ENCODE measurements around the gene SLC13A4.

The SLC13A4 gene

GRCh38 chr7:135647755-135648154, 80.2 kb downstream of the SLC13A4 start:
- Histone ChIP-seq H3K4me3 (ENCODE audit: low read depth in 1 of 2, low read length in 2 of 2) (no peak overlapping the region), H3K79me2 (ENCODE audit: insufficient read depth, low read length) (no peaks in the 10 kb centered on the region), H3K27me3 (ENCODE audit: insufficient read depth, low read length, poor library complexity) (no peaks in the 10 kb centered on the region), H3K9ac (ENCODE audit: low read depth, low read length) (no peak overlapping the region), H3K9me3 (ENCODE audit: insufficient read depth, low read length, severe bottlenecking) (no peaks in the 10 kb centered on the region), H2AFZ (ENCODE audit: low read depth, low read length) (no peak overlapping the region), H4K20me1 (ENCODE audit: insufficient read depth, low read length) (no peaks in the 10 kb centered on the region; the same call in 1 of the 2 replicates), H3K36me3 (ENCODE audit: insufficient read depth, low read length) (peaks cover 75% of the 10 kb centered on the region), H3K4me1 (ENCODE audit: insufficient read depth, low read length) (no peaks in the 10 kb centered on the region), H3K27ac (ENCODE audit: low read length) (no peak overlapping the region), H3K4me2 (ENCODE audit: insufficient read depth, low read length) (no peak overlapping the region)
- ATAC-seq (ENCODE audit: insufficient read depth, low read depth) = no peak
- no peak for TF ChIP-seq EZH2 (IDR thresholded peaks at IDR 0.05; ENCODE audit: borderline replicate concordance, low read depth, low read length, severe bottlenecking)
- no peak for TF ChIP-seq CTCF (IDR thresholded peaks at IDR 0.05; ENCODE audit: borderline replicate concordance, extremely low read depth, low read length, poor library complexity, severe bottlenecking)
- DNase-seq = no peak

GRCh38 chr7:135645296-135645904, 82.6 kb downstream of the SLC13A4 start:
- peaks cover 91% of the 10 kb centered on the region for H3K36me3 ChIP-seq (ENCODE audit: insufficient read depth, low read length)
- peak; percentile 37 for DNase-seq
- ATAC-seq (ENCODE audit: insufficient read depth, low read depth) = peak; percentile 82

GRCh38 chr7:135644729-135645128, 83.3 kb downstream of the SLC13A4 start:
- H3K4me3 ChIP-seq (ENCODE audit: low read depth in 1 of 2, low read length in 2 of 2) = no peak overlapping the region
- no peak overlapping the region for H3K9ac ChIP-seq (ENCODE audit: low read depth, low read length)
- H4K20me1 ChIP-seq (ENCODE audit: insufficient read depth, low read length) = no peaks in the 10 kb centered on the region; the same call in 1 of the 2 replicates
- ATAC-seq (ENCODE audit: insufficient read depth, low read depth) (no peak), DNase-seq (no peak)
- no peak for TF ChIP-seq EZH2 (IDR thresholded peaks at IDR 0.05; ENCODE audit: borderline replicate concordance, low read depth, low read length, severe bottlenecking)
- no peak for TF ChIP-seq CTCF (IDR thresholded peaks at IDR 0.05; ENCODE audit: borderline replicate concordance, extremely low read depth, low read length, poor library complexity, severe bottlenecking)
- no peak overlapping the region for H3K4me2 ChIP-seq (ENCODE audit: insufficient read depth, low read length)
- no peak overlapping the region for H2AFZ ChIP-seq (ENCODE audit: low read depth, low read length)
- peaks cover 96% of the 10 kb centered on the region for H3K36me3 ChIP-seq (ENCODE audit: insufficient read depth, low read length)
- H3K27ac ChIP-seq (ENCODE audit: low read length) = no peak overlapping the region
- no peaks in the 10 kb centered on the region for H3K4me1 ChIP-seq (ENCODE audit: insufficient read depth, low read length)
- H3K9me3 ChIP-seq (ENCODE audit: insufficient read depth, low read length, severe bottlenecking) = no peaks in the 10 kb centered on the region
- H3K79me2 ChIP-seq (ENCODE audit: insufficient read depth, low read length) = no peaks in the 10 kb centered on the region
- H3K27me3 ChIP-seq (ENCODE audit: insufficient read depth, low read length, poor library complexity) = no peaks in the 10 kb centered on the region

More at GRCh38 chr7:135645296-135645904, 82.6 kb downstream of the SLC13A4 start:
- Histone ChIP-seq H3K4me3 (ENCODE audit: low read depth in 1 of 2, low read length in 2 of 2) (no peak overlapping the region), H3K4me1 (ENCODE audit: insufficient read depth, low read length) (no peaks in the 10 kb centered on the region), H3K79me2 (ENCODE audit: insufficient read depth, low read length) (no peaks in the 10 kb centered on the region), H3K9me3 (ENCODE audit: insufficient read depth, low read length, severe bottlenecking) (no peaks in the 10 kb centered on the region), H3K9ac (ENCODE audit: low read depth, low read length) (no peak overlapping the region), H3K27ac (ENCODE audit: low read length) (no peak overlapping the region), H2AFZ (ENCODE audit: low read depth, low read length) (no peak overlapping the region), H3K27me3 (ENCODE audit: insufficient read depth, low read length, poor library complexity) (no peaks in the 10 kb centered on the region), H4K20me1 (ENCODE audit: insufficient read depth, low read length) (no peaks in the 10 kb centered on the region; the same call in 1 of the 2 replicates), H3K4me2 (ENCODE audit: insufficient read depth, low read length) (no peak overlapping the region)
- TF ChIP-seq EZH2 (IDR thresholded peaks at IDR 0.05; ENCODE audit: borderline replicate concordance, low read depth, low read length, severe bottlenecking) = no peak
- peak; percentile 78 for TF ChIP-seq CTCF (IDR thresholded peaks at IDR 0.05; ENCODE audit: borderline replicate concordance, extremely low read depth, low read length, poor library complexity, severe bottlenecking)

Measured in DND-41 (cell line).